ENCODE results near the gene SIGLEC5. TPM values are rescaled to one million over a fixed set of nuclear protein-coding genes. Genes with fewer than 3 reads are reported as not detected.
A peak's percentile ranks its signal among the peaks of the same experiment; 100 is the strongest.

SIGLEC5 gene
- total and polyA plus RNA-seq, 10 donors, result 5.9 to 12.9 (median 9.8) TPM; not detected in 5

DNA sequence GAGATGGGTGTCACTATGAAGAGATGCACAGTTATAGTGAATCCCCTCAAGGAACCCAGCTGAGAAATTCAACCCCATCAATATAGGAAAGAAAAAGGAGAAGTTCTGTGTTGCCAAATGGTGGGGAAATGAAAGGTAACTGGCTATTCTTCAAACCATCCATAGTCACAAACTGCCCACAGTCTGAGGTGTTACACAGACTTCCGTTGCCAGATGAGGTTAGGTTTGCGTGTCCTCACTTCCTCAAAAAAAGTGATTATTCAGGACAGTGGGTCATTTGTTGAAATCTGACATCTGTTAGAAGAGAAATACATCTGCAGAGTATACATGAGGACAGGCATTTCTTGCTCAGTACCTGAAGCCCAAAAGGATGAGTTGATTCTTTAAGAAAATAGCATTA lies 9.0 kb downstream of the SIGLEC5 start:
- Histone ChIP-seq H3K27ac (peak overlapping the region in 7 of 8 donors; percentile 29 to 81 (median 61)), H3K4me3 (peak overlapping the region in 1 of 8 donors; percentile 8), H3K36me3 (peaks cover 0 to 66% (median 12%) of the 10 kb centered on the region in 6 donors), H3K9me3 (peaks cover 0 to 3% (median 0%) of the 10 kb centered on the region in 8 donors), H3K4me1 (peaks cover 0 to 47% (median 19%) of the 10 kb centered on the region in 6 donors), H3K27me3 (replicated peaks in 1 of 7) (peaks cover 0 to 2% (median 0%) of the 10 kb centered on the region in 7 donors)
- DNase-seq, result no peak
- 10 to 50% (median 13%) methylated on average over 2 of the region's 2 CpGs for WGBS, 5 donors
- intact Hi-C loops (cut with DNase I; ENCODE audit: low total_unique reads), result no loop called here
- TF ChIP-seq POLR2A (IDR thresholded peaks at IDR 0.05) (no peak), POLR2AphosphoS5 (IDR thresholded peaks at IDR 0.05) (peak in 1 of 3 donors; percentile 79)

GRCh38 chr19:51615991-51616390 lies 14.2 kb downstream of the SIGLEC5 start:
- Histone ChIP-seq H3K9me3 (peaks cover 0 to 11% (median 0%) of the 10 kb centered on the region in 8 donors), H3K36me3 (peaks cover 0 to 80% (median 8%) of the 10 kb centered on the region in 6 donors), H3K4me1 (peaks cover 0 to 21% (median 11%) of the 10 kb centered on the region in 6 donors), H3K4me3 (no peak overlapping the region), H3K27me3 (replicated peaks in 1 of 7) (peaks cover 0 to 8% (median 0%) of the 10 kb centered on the region in 7 donors), H3K27ac (no peak overlapping the region)
- 84 to 95% (median 93%) methylated on average over 7 of the region's 7 CpGs for WGBS, 5 donors
- DNase-seq, result no peak
- TF ChIP-seq POLR2A (IDR thresholded peaks at IDR 0.05) (no peak), POLR2AphosphoS5 (IDR thresholded peaks at IDR 0.05) (no peak)
- TF ChIP-seq, protein P1, sequence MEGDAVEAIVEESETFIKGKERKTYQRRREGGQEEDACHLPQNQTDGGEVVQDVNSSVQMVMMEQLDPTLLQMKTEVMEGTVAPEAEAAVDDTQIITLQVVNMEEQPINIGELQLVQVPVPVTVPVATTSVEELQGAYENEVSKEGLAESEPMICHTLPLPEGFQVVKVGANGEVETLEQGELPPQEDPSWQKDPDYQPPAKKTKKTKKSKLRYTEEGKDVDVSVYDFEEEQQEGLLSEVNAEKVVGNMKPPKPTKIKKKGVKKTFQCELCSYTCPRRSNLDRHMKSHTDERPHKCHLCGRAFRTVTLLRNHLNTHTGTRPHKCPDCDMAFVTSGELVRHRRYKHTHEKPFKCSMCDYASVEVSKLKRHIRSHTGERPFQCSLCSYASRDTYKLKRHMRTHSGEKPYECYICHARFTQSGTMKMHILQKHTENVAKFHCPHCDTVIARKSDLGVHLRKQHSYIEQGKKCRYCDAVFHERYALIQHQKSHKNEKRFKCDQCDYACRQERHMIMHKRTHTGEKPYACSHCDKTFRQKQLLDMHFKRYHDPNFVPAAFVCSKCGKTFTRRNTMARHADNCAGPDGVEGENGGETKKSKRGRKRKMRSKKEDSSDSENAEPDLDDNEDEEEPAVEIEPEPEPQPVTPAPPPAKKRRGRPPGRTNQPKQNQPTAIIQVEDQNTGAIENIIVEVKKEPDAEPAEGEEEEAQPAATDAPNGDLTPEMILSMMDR (IDR thresholded peaks at IDR 0.05 in 8 of 11, conservative IDR thresholded peaks at IDR 0.05 in 3 of 11), result no peak
- intact Hi-C loops (cut with DNase I; ENCODE audit: low total_unique reads), result no loop called here

GRCh38 chr19:51614789-51615188 lies 15.4 kb downstream of the SIGLEC5 start:
- intact Hi-C loops (cut with DNase I; ENCODE audit: low total_unique reads), result no loop called here

GRCh38 chr19:51610576-51610975 lies 19.6 kb downstream of the SIGLEC5 start:
- Histone ChIP-seq H3K36me3 (peaks cover 0 to 53% (median 2%) of the 10 kb centered on the region in 6 donors), H3K4me1 (peaks cover 4 to 28% (median 18%) of the 10 kb centered on the region in 6 donors), H3K27ac (no peak overlapping the region), H3K4me3 (no peak overlapping the region), H3K9me3 (peaks cover 0 to 11% (median 0%) of the 10 kb centered on the region in 8 donors), H3K27me3 (replicated peaks in 1 of 7) (peaks cover 0 to 8% (median 0%) of the 10 kb centered on the region in 7 donors)
- TF ChIP-seq POLR2A (IDR thresholded peaks at IDR 0.05), result no peak
- TF ChIP-seq POLR2AphosphoS5 (IDR thresholded peaks at IDR 0.05), result no peak
- TF ChIP-seq, protein P1 (IDR thresholded peaks at IDR 0.05 in 8 of 11, conservative IDR thresholded peaks at IDR 0.05 in 3 of 11), result no peak
- 70 to 85% (median 80%) methylated on average over 1 of the region's 1 CpG for WGBS, 5 donors
- no peak for DNase-seq
- intact Hi-C loops (cut with DNase I; ENCODE audit: low total_unique reads), result no loop called here

More at GRCh38 chr19:51614789-51615188, 15.4 kb downstream of the SIGLEC5 start:
- H3K4me1 ChIP-seq, result peaks cover 0 to 9% (median under 1%) of the 10 kb centered on the region in 6 donors
- TF ChIP-seq, protein P1 (IDR thresholded peaks at IDR 0.05 in 8 of 11, conservative IDR thresholded peaks at IDR 0.05 in 3 of 11), result no peak
- TF ChIP-seq POLR2A (IDR thresholded peaks at IDR 0.05), result no peak
- no peak for TF ChIP-seq POLR2AphosphoS5 (IDR thresholded peaks at IDR 0.05)
- peaks cover 0 to 8% (median 0%) of the 10 kb centered on the region in 7 donors for H3K27me3 ChIP-seq (replicated peaks in 1 of 7)
- H3K27ac ChIP-seq, result no peak overlapping the region
- WGBS, 5 donors, result 73 to 79% (median 76%) methylated on average over 5 of the region's 5 CpGs
- no peak for DNase-seq
- no peak overlapping the region for H3K4me3 ChIP-seq
- peaks cover 0 to 11% (median 0%) of the 10 kb centered on the region in 8 donors for H3K9me3 ChIP-seq
- H3K36me3 ChIP-seq, result peaks cover 0 to 87% (median 8%) of the 10 kb centered on the region in 6 donors

All from spleen (tissue), 11 donors.